Tibial nerve (tissue), 4 donors: ENCODE measurements around the gene FAM107A. TPM values are rescaled to one million over a fixed set of nuclear protein-coding genes. Genes with fewer than 3 reads are reported as not detected.

ENCODE experiments used
- DNase-seq, 2 donors: peaks; one replicate each; pipeline ENCODE4 v3.0.0-alpha.2; 2019; ENCODE audit warnings: low spot score in 2 of 2
- H3K27ac ChIP-seq, 4 donors: fragments of 200-600 bp; sonication (generic) in 3 of 4; one replicate each; pipeline ENCODE4 v1.5.1; 2017 to 2019; ENCODE audit warnings: mild to moderate bottlenecking in 1 of 4
- H3K27me3 ChIP-seq, 2 donors: fragments of 200-600 bp; sonication (generic) in 1 of 2; one replicate each; pipeline versions ENCODE4 v1.5.1 to v1.6.0; 2017 to 2019
- H3K36me3 ChIP-seq, 3 donors: fragments of 200-600 bp; sonication (generic); one replicate each; pipeline ENCODE4 v1.5.1; 2018 to 2019
- H3K4me1 ChIP-seq, 4 donors: fragments of 200-600 bp; sonication (generic) in 3 of 4; one replicate each; pipeline ENCODE4 v1.5.1; 2017 to 2019
- H3K4me3 ChIP-seq, 4 donors: fragments of 200-600 bp; sonication (generic) in 3 of 4; one replicate each; pipeline ENCODE4 v1.5.1; 2017 to 2019; ENCODE audit warnings: mild to moderate bottlenecking in 1 of 4, moderate library complexity in 1 of 4
- H3K9me3 ChIP-seq, 4 donors: fragments of 200-600 bp; sonication (generic) in 3 of 4; one replicate each; pipeline ENCODE4 v1.5.1; 2017 to 2019
- CTCF ChIP-seq, 5 experiments: fragments of 200-600 bp in 3 of 5; fragments of 450-650 bp in 2 of 5; sonication (generic) in 3 of 5; IDR thresholded peaks; one replicate each; pipeline ENCODE4 v1.5.1; 2016 to 2019; ENCODE audit warnings: antibody characterized with exemption in 5 of 5, mild to moderate bottlenecking in 3 of 5, moderate library complexity in 2 of 5
- EP300 ChIP-seq, 2 donors: sonication (generic); formaldehyde crosslinking; IDR thresholded peaks; one replicate each; pipeline ENCODE4 v1.6.1; 2017; ENCODE audit warnings: antibody characterized with exemption in 2 of 2, mild to moderate bottlenecking in 1 of 2
- POLR2A ChIP-seq, 2 donors: fragments of 450-650 bp; IDR thresholded peaks; one replicate each; pipeline ENCODE4 v1.6.1; 2017; ENCODE audit warnings: antibody characterized with exemption in 2 of 2, mild to moderate bottlenecking in 2 of 2, moderate library complexity in 2 of 2
- WGBS, 2 donors: methylation state at CpG; one replicate each; pipeline ENCODE4 v1.1.5; 2018; 5-methylcytosine and 5-hydroxymethylcytosine counted together
- total RNA-seq, 4 donors: library from RNA; depleted of rRNA; stranded (reverse); fragments of >200 nt; gene quantifications; one replicate each; pipeline ENCODE4 v1.1.0, GENCODE V29; 2016

FAM107A gene
- total RNA-seq, 4 donors from 2014 or later = 147 to 305 (median 227) TPM

GRCh38 chr3:58606693-58607092 lies 29.5 kb upstream of the FAM107A start:
- Histone ChIP-seq H3K4me3 (no peak overlapping the region), H3K4me1 (no peaks in the 10 kb centered on the region), H3K36me3 (no peaks in the 10 kb centered on the region), H3K9me3 (peaks cover 0 to 8% (median 0%) of the 10 kb centered on the region in 4 donors), H3K27ac (no peak overlapping the region), H3K27me3 (no peaks in the 10 kb centered on the region)
- TF ChIP-seq CTCF (IDR thresholded peaks at IDR 0.05) (no peak), POLR2A (IDR thresholded peaks at IDR 0.05) (no peak), EP300 (IDR thresholded peaks at IDR 0.05) (no peak)
- DNase-seq = no peak
- 87 to 89% methylated on average over 1 of the region's 1 CpG for WGBS, 2 donors

- no peak overlapping the region for H3K4me3 ChIP-seq
- H3K9me3 ChIP-seq = peaks cover 0 to 8% (median 0%) of the 10 kb centered on the region in 4 donors
- no peaks in the 10 kb centered on the region for H3K4me1 ChIP-seq
- no peak for DNase-seq
- no peak overlapping the region for H3K27ac ChIP-seq
- TF ChIP-seq POLR2A (IDR thresholded peaks at IDR 0.05) (no peak), EP300 (IDR thresholded peaks at IDR 0.05) (no peak), CTCF (IDR thresholded peaks at IDR 0.05) (no peak)
- H3K27me3 ChIP-seq = no peaks in the 10 kb centered on the region
- no peaks in the 10 kb centered on the region for H3K36me3 ChIP-seq
- WGBS, 2 donors = 71% methylated on average over 6 of the region's 6 CpGs
Measured at GRCh38 chr3:58604031-58604430, 26.8 kb upstream of the FAM107A start.

- TF ChIP-seq CTCF (IDR thresholded peaks at IDR 0.05) (no peak), EP300 (IDR thresholded peaks at IDR 0.05) (no peak), POLR2A (IDR thresholded peaks at IDR 0.05) (no peak)
- no peak for DNase-seq
- no peaks in the 10 kb centered on the region for H3K36me3 ChIP-seq
- peaks cover 0 to 8% (median 0%) of the 10 kb centered on the region in 4 donors for H3K9me3 ChIP-seq
- H3K4me3 ChIP-seq = no peak overlapping the region
- no peaks in the 10 kb centered on the region for H3K4me1 ChIP-seq
- no peak overlapping the region for H3K27ac ChIP-seq
- no peaks in the 10 kb centered on the region for H3K27me3 ChIP-seq
Measured at GRCh38 chr3:58603606-58604005, 26.4 kb upstream of the FAM107A start.

GRCh38 chr3:58597770-58598310 lies 20.6 kb upstream of the FAM107A start:
- WGBS, 2 donors = 81% methylated on average over 6 of the region's 6 CpGs
- DNase-seq = no peak

More at GRCh38 chr3:58597770-58598310, 20.6 kb upstream of the FAM107A start:
- TF ChIP-seq EP300 (IDR thresholded peaks at IDR 0.05) = no peak
- TF ChIP-seq CTCF (IDR thresholded peaks at IDR 0.05) = no peak
- TF ChIP-seq POLR2A (IDR thresholded peaks at IDR 0.05) = no peak
- H3K4me3 ChIP-seq = no peak overlapping the region
- H3K4me1 ChIP-seq = no peaks in the 10 kb centered on the region
- no peaks in the 10 kb centered on the region for H3K36me3 ChIP-seq
- H3K27ac ChIP-seq = no peak overlapping the region
- H3K27me3 ChIP-seq = no peaks in the 10 kb centered on the region
- no peaks in the 10 kb centered on the region for H3K9me3 ChIP-seq
